SU-DHL-6 (cell line): ENCODE results near the gene MAB21L1.

ENCODE experiments used
- H2AFZ ChIP-seq: fragments of 200-600 bp; sonication (generic); 2 replicates; pipeline ENCODE4 v1.6.1; 2014; ENCODE audit warnings: low read depth, mild to moderate bottlenecking, moderate library complexity, mixed read lengths, antibody characterized with exemption, low read length; ENCODE audit not compliant: severe bottlenecking
- H3F3A ChIP-seq: fragments of 200-600 bp; shearing (Covaris generic); 2 replicates; pipeline ENCODE4 v1.6.0; 2016; ENCODE audit warnings: antibody characterized with exemption, mild to moderate bottlenecking; ENCODE audit not compliant: insufficient read depth
- H3K27ac ChIP-seq: fragments of 200-600 bp; sonication (generic); 2 replicates; pipeline ENCODE4 v1.5.1; 2016; ENCODE audit warnings: low read depth, mild to moderate bottlenecking, low read length, moderate library complexity, mixed read lengths
- H3K27me3 ChIP-seq: fragments of 200-600 bp; sonication (generic), shearing (Covaris generic); 2 replicates; pipeline ENCODE4 v1.6.0; 2014; ENCODE audit warnings: mild to moderate bottlenecking, low read length
- H3K36me3 ChIP-seq: fragments of 200-600 bp; sonication (generic); 2 replicates; pipeline ENCODE4 v1.6.1; 2014; ENCODE audit warnings: mild to moderate bottlenecking, low read length, mixed read lengths
- H3K4me2 ChIP-seq: fragments of 300-600, 200-600 bp; shearing (Covaris generic), sonication (generic); 2 replicates; pipeline ENCODE4 v1.6.0; 2014; ENCODE audit warnings: low read length, low read depth, mild to moderate bottlenecking; ENCODE audit not compliant: poor library complexity, severe bottlenecking
- H3K4me3 ChIP-seq: fragments of 200-600 bp; sonication (generic); 2 replicates; pipeline ENCODE4 v1.5.1; 2014; ENCODE audit warnings: antibody characterized with exemption, low read length, mild to moderate bottlenecking, mixed read lengths; ENCODE audit not compliant: insufficient read depth, poor library complexity, severe bottlenecking
- H3K79me2 ChIP-seq: fragments of 200-600 bp; sonication (generic); 2 replicates; pipeline ENCODE4 v1.6.1; 2014; ENCODE audit warnings: mild to moderate bottlenecking, low read length, moderate library complexity; ENCODE audit not compliant: insufficient read depth
- H3K9ac ChIP-seq: fragments of 200-600 bp; sonication (generic); 2 replicates; pipeline ENCODE4 v1.7.0; 2014; ENCODE audit warnings: mild to moderate bottlenecking, low read length
- H3K9me2 ChIP-seq: fragments of 200-600 bp; sonication (generic); replicated peaks from 2 replicates; pipeline ENCODE4 v1.6.1; 2014; ENCODE audit warnings: low read length; ENCODE audit not compliant: insufficient read depth
- H3K9me3 ChIP-seq: fragments of 200-600 bp; sonication (generic); 2 replicates; pipeline ENCODE4 v1.6.1; 2014; ENCODE audit warnings: low read length, mixed read lengths; ENCODE audit not compliant: insufficient read depth
- H4K20me1 ChIP-seq: fragments of 200-600 bp; sonication (generic); 2 replicates; pipeline ENCODE4 v1.6.1; 2014; ENCODE audit warnings: low read depth, mild to moderate bottlenecking, antibody characterized with exemption, low read length, moderate library complexity, mixed read lengths
- EZH2phosphoT487 ChIP-seq: fragments of 200-600 bp; sonication (generic), shearing (Covaris generic); conservative IDR thresholded peaks from 2 replicates; pipeline ENCODE4 v1.6.1; 2018; ENCODE audit warnings: mild to moderate bottlenecking, antibody characterized with exemption, low read length, moderate library complexity, mixed read lengths
- TF ChIP-seq, protein P1 (sequence below): fragments of 200-600 bp; sonication (generic); IDR thresholded peaks from one replicate; pipeline ENCODE4 v1.5.1; 2017; ENCODE audit warnings: antibody characterized with exemption, mild to moderate bottlenecking, low read length, moderate library complexity; ENCODE audit not compliant: insufficient read depth, poor library complexity, severe bottlenecking

The MAB21L1 gene

DNA sequence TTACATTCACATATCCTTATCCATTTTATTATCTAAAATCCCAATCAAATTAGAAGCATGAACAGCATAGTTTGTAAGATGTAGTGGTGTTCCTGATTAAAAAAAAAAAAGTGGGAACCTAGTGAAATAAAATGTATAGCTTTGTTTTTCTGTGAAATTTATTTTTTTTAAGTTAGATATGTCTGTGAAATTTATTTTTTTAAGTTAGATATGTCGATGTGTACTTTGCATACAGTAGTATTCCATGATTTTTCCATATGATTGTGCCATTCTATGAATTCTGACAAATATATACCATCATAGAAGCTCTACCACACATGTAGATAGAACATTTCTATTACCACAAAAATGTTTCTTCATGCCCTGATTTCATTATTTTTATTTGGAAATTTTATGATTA lies 6.0 kb upstream of the MAB21L1 start:
- Histone ChIP-seq H3F3A (peaks cover 5% of the 10 kb centered on the region; the same call in 1 of the 2 replicates), H3K27ac (no peak overlapping the region), H3K9ac (no peak overlapping the region), H2AFZ (no peak overlapping the region), H3K9me2 (no peaks in the 10 kb centered on the region), H3K36me3 (no peaks in the 10 kb centered on the region), H4K20me1 (no peaks in the 10 kb centered on the region), H3K27me3 (no peaks in the 10 kb centered on the region), H3K79me2 (no peaks in the 10 kb centered on the region), H3K4me3 (no peak overlapping the region), H3K9me3 (no peaks in the 10 kb centered on the region), H3K4me2 (peak overlapping the region; percentile 56)
- TF ChIP-seq, protein P1, sequence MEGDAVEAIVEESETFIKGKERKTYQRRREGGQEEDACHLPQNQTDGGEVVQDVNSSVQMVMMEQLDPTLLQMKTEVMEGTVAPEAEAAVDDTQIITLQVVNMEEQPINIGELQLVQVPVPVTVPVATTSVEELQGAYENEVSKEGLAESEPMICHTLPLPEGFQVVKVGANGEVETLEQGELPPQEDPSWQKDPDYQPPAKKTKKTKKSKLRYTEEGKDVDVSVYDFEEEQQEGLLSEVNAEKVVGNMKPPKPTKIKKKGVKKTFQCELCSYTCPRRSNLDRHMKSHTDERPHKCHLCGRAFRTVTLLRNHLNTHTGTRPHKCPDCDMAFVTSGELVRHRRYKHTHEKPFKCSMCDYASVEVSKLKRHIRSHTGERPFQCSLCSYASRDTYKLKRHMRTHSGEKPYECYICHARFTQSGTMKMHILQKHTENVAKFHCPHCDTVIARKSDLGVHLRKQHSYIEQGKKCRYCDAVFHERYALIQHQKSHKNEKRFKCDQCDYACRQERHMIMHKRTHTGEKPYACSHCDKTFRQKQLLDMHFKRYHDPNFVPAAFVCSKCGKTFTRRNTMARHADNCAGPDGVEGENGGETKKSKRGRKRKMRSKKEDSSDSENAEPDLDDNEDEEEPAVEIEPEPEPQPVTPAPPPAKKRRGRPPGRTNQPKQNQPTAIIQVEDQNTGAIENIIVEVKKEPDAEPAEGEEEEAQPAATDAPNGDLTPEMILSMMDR, result no peak
- no peak for TF ChIP-seq EZH2phosphoT487

DNA sequence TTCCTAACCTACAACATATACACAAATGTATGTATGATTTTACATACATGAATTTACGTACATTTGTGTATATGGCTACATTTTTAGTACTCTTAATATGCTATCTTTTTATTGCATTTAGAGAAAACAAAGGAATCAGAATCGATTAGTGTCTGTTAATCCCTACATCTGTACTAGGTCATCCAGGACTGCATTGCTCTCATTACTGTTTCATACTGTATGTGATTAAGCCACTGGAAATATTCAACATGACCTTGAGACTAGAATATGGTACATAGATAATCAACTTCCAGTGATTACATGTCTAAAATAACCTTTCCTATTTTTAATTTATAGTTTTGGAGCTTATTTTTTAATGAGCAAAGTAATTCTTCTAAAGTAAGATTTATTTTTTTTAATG lies 5.3 kb upstream of the MAB21L1 start:
- Histone ChIP-seq H3K9ac (no peak overlapping the region), H3K4me3 (no peak overlapping the region), H3K9me3 (no peaks in the 10 kb centered on the region), H2AFZ (no peak overlapping the region), H3K9me2 (no peaks in the 10 kb centered on the region), H3K36me3 (no peaks in the 10 kb centered on the region), H3F3A (peaks cover 5% of the 10 kb centered on the region; the same call in 1 of the 2 replicates), H3K79me2 (no peaks in the 10 kb centered on the region), H3K27ac (no peak overlapping the region), H3K27me3 (no peaks in the 10 kb centered on the region), H3K4me2 (peak overlapping the region; percentile 4), H4K20me1 (no peaks in the 10 kb centered on the region)
- TF ChIP-seq EZH2phosphoT487, result no peak
- TF ChIP-seq, protein P1, result no peak

DNA sequence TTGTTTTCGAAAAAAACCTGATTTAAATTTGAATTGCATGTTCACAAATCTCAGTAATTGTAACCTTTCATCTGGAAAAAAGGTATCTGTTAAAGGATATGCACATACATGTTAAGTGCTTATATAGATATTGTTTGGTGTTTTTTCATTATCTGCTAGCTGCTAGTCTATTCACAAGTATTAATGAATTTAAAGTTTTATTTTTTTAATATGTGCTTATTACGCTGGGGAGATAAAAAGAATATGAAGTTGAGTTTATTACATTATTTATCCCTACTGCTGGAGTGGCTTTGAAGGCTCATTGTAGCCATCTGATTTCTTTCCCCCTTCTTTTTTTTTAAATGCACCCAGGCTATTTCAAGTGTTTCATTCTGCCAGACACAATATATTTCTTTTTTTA lies 3.9 kb upstream of the MAB21L1 start:
- Histone ChIP-seq H3K79me2 (no peaks in the 10 kb centered on the region), H3K27ac (peak overlapping the region; percentile 31; the same call in 1 of the 2 replicates), H2AFZ (no peak overlapping the region), H3K9me3 (no peaks in the 10 kb centered on the region), H4K20me1 (no peaks in the 10 kb centered on the region), H3K4me3 (no peak overlapping the region), H3K36me3 (no peaks in the 10 kb centered on the region), H3K9me2 (no peaks in the 10 kb centered on the region), H3K4me2 (no peak overlapping the region), H3K9ac (no peak overlapping the region), H3F3A (peaks cover 5% of the 10 kb centered on the region; the same call in 1 of the 2 replicates), H3K27me3 (no peaks in the 10 kb centered on the region)
- TF ChIP-seq, protein P1, result no peak
- TF ChIP-seq EZH2phosphoT487, result no peak
